ENCODE measurements around the gene TGM2.

Gene TGM2

DNA sequence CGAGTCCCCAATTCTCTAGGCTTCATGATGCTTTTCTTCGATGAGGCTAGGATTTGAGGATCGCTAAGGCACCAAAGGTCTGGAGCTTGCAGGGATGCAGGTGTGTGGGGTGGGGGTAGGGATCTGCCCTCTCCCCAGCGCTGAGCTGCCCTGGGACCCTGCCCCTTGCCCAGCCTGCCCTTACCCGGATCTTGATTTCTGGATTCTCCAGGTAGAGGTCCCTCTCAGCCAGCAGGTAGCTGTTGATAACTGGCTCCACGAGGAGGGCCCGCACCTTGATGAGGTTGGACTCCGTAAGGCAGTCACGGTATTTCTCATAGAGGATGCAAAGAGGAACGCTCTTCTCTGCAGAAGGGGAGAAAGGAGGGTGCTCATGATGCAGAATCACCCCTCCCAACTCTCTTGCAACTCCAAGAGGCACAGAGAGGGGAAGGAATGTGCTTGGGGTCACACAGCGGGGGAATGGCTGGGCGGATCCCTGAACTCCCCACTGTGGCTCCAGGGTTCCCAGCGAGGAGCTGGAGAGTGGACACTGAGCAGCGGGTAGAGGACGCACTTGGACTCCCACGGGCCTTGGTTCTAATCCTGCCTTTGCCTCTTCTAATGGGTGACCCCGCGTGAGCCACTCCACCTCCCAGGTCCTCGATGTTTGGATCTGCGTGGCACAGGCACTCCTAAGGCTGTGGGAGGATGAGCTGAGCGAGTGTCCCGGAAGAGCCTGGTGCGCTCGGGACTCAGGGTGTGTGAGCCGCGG lies 32.7 kb downstream of the TGM2 start:
- DNase-seq (ENCODE audit: low spot score): no peak

DNA sequence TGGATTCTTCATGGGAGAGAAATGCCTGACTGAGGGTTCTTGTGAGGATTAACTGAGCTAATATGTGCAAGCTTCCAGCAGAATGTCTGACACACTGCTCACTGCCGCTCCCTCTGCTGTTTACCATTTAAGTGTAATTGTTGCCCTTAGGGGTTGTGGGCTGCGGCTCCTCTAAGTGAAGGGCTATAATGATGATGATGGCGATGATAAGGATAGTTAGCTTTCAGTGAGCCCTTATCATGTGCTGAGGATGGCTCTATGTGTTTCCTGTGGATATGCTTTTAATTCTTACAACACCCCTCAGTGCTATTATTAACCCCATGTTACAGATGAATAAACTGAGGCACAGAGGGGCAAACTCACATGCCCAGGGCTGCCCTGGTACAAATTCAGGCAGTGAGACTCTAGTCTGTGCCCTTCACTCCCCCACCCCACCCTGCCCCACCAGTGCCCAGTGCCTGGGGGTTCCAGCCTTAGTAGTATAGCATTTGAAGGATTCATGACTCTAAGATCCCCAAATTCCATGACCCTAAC lies 33.4 kb downstream of the TGM2 start:
- no peak for DNase-seq (ENCODE audit: low spot score)

DNA sequence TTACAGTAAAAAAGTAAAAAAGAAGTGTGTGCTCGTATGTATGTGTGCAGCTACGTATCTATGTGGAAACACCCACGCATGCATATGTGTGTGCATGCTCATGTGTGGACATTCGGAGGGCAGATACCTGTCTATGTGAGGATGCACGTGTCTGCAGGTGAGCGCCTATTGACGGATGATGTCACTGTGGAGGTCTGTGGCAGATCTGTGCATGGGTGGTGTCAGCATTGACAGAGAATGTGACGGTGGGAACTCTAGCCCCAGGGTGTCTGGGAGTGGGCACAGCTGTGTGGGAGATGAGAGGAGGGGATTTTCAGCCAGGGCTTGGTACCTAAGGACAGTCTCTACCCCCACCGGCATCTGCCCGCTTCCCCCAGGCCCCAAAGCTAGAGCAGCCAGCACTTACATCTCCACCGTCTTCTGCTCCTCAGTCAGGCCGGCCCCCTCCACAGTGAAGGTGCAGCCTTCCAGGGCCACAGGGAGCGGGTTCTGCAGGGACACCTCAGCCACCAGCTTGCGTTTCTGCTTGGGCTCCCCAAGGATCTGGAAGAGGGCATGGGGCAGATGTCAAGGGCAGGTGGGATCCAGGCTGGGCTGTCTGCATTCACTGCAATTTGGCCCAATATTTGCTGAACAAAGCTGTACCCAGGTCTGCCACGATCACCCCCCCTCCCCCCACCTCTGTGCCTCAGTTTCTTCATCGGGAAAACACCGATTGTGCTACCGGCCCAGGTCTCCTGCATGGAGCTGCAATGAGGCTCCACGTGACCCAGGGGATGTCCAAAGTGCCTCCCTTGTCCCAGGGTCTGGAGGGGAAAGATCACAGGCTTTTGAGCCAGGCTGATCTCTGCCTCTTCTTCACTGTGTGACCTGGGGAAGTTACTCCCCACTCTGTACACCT lies 34.1 kb downstream of the TGM2 start:
- DNase-seq (ENCODE audit: low spot score): no peak

DNA sequence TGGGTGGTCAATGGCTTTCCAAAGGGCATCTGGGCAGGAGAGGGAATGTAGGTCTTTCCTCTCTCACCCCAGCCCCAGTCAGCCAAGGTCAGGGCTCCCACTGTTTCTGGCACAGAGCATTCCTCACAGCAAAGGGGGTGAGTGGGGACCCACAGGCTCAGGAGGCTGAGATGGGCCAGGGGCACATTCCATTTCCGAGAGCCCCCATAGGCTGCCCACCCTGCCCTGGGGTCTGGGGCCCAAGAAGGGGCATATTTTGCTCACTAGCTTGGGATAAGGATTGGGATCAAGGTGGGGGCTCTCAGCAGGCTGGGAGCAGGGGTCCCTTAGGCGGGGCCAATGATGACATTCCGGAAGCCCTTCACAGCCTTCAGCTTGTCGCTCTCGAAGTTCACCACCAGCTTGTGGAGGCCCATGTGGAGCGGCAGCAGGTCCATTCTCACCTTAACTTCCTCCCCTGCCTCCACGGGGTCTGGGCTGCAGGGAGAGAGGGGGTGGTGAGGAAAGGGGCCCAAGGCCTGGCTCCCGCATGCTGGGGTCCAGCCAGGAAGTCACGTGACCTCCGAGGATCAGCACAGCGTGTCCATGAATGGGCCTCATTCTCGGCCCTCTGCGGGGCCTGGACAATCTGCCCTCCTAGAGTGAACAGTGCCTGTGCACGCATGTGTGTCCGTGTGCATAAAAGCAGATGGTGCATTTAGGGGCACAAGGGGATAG lies 35.0 kb downstream of the TGM2 start:
- DNase-seq (ENCODE audit: low spot score): no peak

- DNase-seq (ENCODE audit: low spot score): no peak
These were observed 35.7 kb downstream of the TGM2 start for GRCh38 chr20:38129248-38129865.

DNA sequence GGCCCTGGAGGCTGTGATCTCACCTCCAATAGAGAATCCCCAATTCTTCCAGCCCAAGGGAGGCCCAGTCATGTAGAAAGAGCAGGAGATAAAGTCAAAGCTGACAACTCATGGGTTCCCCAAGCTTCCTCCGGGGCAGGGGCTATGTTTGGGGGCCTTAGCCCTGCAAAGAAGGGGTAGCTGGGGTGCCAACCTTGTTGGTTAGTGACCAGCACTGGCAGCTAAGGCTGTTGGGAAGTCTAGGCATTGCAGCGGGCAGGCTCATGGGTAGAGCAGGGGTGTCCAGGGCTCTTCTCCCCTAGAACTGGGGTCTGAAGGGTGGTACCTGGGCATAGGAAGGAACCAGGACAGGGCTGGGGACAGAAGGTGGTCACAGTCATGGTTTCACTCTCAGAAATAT lies 36.4 kb downstream of the TGM2 start:
- DNase-seq (ENCODE audit: low spot score): no peak

GRCh38 chr20:38127920-38128528 lies 37.0 kb downstream of the TGM2 start:
- DNase-seq (ENCODE audit: low spot score): no peak

- DNase-seq (ENCODE audit: low spot score): no peak
These were observed 38.0 kb downstream of the TGM2 start for GRCh38 chr20:38126932-38127621.

DNA sequence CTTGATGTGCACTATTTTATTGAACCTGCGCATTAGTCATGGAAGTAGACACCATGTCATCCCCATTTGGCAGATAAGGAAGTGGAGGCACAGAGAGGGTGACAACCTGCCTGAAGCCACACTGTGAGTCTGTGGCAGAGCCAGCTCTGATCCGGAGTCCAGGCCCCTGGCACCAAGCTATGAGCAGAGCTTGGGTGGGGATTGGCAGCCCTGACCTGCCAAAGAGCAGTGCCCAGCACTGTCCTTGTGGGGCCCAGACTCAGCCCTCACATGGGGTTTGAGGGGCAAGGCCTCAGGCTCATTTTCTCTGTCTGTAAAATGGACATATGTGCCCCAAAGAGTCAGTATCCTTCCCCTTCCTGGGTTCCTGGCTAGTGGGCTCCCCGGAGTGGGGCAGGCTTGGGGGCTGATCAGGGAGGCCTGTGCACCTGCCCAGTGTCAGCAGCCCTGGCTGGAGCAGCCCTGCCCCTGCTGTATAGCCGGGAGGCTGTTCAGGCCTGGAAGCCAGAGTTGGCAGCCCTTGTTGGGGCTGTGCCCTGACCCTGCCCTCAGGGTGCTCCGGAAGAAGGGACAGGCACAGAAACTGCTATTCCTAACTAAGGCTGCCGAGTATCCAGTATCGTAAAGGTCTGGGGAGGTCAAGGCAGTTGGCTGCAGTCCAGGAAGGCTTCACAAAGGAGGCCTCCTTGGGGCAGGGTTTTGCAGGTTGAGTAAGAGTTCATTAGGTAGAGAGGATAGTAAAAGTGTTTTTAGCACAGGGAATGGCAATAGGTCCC lies 38.7 kb downstream of the TGM2 start:
- no peak for DNase-seq (ENCODE audit: low spot score)

DNA sequence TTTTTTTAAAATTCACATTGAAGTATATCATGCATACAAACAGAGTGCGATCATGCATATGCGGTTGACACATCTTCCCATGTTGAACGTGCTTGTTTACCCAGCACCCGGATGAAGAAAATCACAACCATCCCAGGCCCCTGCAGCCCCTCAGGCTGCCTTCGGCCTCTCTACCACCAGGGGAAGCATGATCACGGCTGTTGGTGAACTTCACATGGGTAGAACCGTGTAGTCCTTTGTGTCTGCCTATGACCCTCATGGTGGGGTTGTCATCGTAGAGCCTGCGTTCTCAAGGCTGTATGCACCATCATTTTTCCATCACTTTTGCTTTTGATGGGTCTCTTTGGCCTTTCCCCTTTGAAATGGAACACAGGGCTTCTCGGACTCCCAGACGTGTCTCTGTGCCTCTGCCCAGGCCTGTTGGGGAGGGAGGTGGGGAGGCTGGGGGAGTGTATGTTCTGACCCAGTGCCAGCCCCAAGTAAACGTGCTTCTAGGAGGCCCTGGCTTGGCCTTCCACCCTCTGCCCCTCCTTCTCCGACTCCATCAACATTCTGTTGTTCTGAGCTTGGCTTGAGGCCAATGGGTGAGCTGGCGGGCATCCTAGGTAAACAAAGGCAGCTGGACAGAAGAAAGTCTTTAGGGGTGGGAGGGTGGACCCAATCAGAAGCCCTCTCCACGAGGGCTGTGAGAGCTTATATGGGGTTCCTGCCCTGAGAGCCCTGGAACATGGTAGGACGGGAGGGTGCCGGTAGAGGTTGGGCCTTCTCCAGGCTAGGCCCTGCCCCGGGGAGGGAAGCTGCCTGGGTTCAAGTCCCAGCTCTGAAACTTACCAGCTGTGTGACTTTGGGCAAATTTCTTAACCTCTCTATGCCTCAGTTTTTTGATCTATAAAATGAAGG lies 39.7 kb downstream of the TGM2 start:
- peak; percentile 39 for DNase-seq (ENCODE audit: low spot score)

GRCh38 chr20:38123021-38123587 lies 42.0 kb downstream of the TGM2 start:
- no peak for DNase-seq (ENCODE audit: low spot score)

DNA sequence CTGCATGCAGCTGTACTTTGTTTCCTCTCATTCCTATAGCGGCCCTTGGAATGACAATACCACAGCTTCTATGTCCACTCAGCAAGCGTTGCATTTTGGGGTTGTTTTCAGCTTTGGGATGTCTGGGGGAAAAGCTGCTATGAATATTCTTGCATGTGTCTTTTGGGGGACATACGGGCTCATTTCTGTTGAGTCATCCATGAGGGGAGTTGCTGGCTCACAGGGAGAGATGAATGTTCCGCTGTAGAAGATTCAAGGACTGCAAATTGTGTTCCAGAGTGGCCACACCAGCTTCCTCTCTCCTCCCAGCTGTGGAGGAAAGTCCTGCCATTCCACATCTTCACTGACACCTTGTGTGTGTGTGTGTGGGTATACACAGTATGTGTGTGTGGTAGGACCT lies 43.3 kb downstream of the TGM2 start:
- no peak for DNase-seq (ENCODE audit: low spot score)

GRCh38 chr20:38120625-38120988 lies 44.5 kb downstream of the TGM2 start:
- no peak for DNase-seq (ENCODE audit: low spot score)

DNA sequence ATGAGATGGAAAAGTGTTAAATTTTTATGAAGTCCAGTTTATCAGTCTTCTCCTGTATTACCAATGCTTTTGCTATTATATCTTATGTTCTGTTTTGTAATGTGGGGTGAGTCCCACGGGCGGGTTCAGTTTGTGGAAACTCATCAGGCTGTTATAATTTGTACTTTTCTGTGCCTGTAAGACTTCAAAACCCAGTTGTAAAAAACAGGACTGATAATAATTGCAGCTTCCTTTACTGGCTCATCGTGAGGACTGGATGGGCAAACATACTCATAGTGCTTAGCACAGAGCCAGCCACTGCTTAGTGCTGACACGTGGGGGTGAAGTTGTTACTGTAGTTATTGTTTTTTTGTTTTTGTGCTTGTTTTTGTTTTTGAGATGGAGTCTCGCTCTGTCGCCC lies 45.6 kb downstream of the TGM2 start:
- DNase-seq (ENCODE audit: low spot score): no peak

- no peak for DNase-seq (ENCODE audit: low spot score)
These were observed 47.4 kb downstream of the TGM2 start for GRCh38 chr20:38117635-38118034.

DNA sequence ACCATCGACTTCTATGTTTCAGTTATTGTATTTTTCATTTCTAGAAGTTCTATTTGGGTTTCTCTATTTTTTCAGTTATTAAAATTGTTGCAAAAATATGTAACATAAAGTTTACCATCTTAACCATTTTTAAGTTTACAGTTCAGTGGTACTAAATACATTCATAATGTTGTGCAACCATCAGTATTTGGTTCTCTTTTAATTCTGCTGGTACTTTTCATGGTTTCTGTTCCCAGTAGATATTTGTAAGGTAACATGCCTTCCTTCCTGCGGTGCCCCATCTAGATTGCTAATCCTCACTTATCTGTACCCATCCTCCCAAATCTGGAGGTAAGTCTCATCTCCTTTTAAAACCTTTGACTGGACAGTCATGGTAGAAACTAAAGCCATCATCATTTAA lies 47.9 kb downstream of the TGM2 start:
- no peak for DNase-seq (ENCODE audit: low spot score)

DNA sequence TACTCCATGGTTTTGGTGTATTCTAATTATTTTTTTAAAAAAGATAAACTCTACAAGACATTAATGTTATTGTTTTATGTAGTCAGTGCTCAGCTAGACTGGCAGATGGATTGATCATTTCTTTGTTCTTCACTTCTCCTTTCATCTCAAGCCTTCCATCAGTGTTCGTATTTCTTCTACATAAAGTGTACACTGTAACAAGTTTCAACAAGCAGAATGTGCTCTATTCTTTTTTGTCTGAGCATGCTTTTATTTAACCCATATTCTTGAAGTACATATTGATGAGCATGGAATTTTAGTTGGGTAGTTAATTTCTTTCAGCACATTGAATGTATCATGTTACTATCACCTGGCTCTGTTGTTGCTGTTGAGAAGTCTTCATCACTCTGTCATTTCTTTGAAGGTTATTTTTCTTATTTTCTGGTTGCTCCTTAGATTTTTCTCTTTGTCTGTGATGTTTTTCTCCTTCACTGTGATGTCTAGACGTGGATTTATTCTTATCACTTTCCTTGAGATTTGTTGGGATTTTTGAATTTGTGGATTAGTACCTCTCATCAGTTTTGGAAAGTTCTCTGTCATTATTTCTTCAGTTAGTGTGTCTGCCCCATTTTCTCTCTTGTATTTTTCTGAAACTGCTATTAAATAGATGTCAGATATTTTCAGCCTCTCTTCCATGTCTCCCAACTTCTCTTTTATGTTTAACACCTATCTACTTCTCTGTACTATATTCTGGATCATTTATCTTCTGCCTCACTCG lies 48.5 kb downstream of the TGM2 start:
- DNase-seq (ENCODE audit: low spot score): no peak

DNA sequence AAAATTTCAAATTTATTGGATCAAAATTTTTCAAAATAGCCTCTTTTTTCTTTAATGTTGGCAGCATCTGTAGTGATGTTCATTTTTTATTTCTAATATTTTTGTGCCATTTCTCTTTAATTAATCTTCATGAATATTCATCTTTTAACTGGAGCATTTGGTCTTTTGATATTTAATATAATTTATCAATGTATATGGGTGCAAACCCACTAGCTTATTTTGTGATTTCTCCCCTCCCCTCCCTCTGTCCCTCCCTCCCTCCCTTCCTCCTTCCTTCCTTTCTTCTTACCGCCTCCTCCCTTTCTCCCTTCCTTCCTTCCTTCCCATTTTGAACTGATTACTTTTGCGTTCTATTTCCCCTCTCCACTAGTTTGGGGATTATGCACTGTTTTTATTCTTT lies 49.2 kb downstream of the TGM2 start:
- DNase-seq (ENCODE audit: low spot score): no peak

All from pons (tissue), 1 donor.